GM19438 (cell line): Measurements from ENCODE around the gene RFX3.
A peak's percentile ranks its signal among the peaks of the same experiment; 100 is the strongest.

ENCODE experiments used
- ATAC-seq: cut with Tn5 transposase; IDR thresholded peaks from one replicate; pipeline ENCODE4 v1.9.1; 2021; ENCODE audit warnings: low read depth; ENCODE audit not compliant: unreplicated experiment

RFX3 gene

DNA sequence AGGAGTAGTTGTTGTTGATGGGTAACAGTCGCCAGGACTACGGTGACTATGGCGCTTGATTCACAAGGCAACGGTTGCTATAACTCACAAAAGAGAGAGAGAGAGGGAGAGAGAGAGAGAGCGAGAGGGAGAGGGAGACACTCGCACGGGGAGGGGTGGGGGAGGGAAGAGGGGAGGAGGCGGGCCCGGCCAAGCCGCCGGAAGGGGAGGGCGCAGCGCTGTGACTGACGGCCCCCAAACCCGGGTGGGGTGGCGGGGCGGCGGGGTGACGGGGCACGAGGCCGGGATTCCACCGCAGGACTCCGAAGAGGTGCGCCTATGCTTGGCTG, at the start of gene RFX3:
TSS of gene RFX3 (minus strand) at position 166 of the 329 bp plus-strand sequence. CDS start 130,413 bp downstream, outside the sequence.
- ATAC-seq: peak; percentile 45

- ATAC-seq: no peak
Measured at GRCh38 chr9:3571500-3571899, 45.7 kb upstream of the RFX3 start.

GRCh38 chr9:3569529-3569928, 43.7 kb upstream of the RFX3 start:
- no peak for ATAC-seq

- no peak for ATAC-seq
Measured at GRCh38 chr9:3567988-3568387, 42.2 kb upstream of the RFX3 start.

- ATAC-seq: no peak
Measured at GRCh38 chr9:3553076-3553765, 27.4 kb upstream of the RFX3 start.

DNA sequence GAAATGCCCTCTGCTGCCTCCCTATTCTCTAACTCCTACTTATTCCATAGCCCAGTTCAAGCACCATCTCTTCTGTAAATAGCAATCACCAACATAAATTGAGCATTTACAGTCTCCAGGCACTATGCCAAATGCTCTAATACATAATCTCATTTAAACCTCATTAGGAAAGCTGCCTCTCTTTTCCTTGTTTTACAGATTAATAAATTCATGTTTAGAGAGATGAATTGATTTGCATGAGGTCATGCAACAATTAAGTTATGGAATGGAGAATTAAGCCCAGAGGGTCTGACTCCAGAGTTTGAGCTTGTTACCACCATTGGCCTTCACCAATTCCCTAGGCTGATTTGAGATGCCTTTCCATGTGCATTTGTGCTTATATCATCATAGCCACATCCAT, 23.4 kb upstream of the RFX3 start:
- no peak for ATAC-seq

GRCh38 chr9:3548648-3549047, 22.8 kb upstream of the RFX3 start:
- ATAC-seq: no peak

DNA sequence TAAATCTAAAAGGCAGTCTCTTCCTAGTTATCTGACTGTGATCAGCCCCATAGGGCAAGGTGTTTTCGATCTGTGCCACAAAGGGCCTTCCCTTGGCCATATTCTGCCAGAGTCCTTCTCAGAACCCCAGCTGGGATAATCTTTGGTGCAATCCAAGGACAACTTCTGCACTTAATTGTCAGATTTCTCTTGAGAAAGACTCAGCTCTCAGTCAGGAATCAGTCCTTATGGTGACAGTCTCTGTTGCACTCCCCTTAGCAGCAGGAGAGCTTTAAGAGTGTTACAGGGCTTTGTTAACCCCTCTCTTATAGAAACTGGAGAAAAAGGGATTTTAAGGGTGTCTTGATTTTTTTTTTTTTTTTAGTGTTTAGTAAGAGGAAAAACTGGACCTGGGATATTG, 15.4 kb upstream of the RFX3 start:
- ATAC-seq: no peak

- ATAC-seq: no peak
Measured at GRCh38 chr9:3534614-3535404, 9.0 kb upstream of the RFX3 start.

DNA sequence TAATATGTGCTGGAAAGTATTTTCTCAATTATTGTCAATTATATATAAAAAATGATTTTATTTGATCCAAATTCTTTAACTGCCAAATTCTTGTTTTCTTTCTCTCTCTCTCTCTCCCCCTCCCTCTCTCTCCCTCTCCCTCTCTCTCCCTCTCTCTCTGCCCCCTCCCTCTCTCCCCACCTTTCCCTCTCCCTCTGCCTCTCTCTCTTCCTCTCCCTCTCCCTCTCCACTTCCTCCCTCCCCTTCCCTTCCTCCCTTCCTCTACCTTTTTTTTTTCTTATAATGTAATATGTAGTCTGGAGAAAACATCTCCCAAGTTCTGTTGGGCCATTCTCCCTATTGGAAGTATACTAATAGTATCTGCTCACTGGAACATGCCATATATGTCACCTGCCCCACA, 6.4 kb upstream of the RFX3 start:
- no peak for ATAC-seq

- no peak for ATAC-seq
Measured at GRCh38 chr9:3528451-3528850, 2.6 kb upstream of the RFX3 start.

DNA sequence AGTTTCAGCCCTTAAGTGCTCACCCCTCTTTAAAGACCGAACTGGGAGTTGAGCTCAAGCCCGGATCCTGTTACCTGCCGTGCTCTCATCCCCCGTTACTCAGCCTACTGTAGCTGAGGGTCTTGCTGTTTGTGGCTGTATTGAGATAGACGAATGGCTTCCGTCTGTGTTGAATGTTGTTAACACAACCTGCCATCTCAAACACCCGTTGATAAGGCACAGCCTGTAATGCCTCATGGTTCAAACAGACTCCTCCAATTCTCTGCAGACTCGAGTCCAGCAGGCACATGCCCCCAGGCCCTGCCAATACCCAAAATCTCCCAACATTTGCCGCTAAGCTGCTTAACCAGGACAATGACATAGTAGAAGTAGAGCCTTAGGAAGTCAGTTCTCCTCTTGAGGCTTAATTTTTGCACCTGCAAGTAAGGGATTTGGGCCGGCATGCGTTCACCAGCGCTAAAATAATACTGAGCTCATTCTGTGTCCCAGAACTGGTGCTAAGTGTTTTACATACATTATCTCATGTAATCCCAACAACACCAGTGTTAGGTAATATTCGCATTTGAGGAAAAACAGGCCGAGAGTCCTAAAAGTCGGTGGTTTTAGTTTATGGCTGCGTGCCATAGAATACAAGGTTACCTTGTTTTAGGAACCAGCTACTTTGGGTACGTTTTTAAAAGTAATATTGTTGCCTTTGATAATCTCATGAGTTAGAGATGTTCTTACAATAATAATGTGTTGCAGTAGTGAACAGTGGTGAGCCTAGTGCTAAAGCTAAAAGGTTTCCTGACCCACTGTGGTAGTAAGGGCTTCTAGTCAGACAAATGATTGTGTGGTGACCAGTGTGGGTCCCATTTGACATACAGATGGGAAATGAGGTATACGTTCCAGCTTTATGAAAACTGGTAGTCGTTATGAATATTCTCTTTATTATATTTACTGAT, 1.5 kb upstream of the RFX3 start:
- no peak for ATAC-seq

GRCh38 chr9:3526165-3526996, 580 bp upstream of the RFX3 start:
- ATAC-seq: peak; percentile 68

GRCh38 chr9:3525096-3525835, 535 bp downstream of the RFX3 start:
- no peak for ATAC-seq

- no peak for ATAC-seq
Measured at GRCh38 chr9:3521966-3522365, 3.8 kb downstream of the RFX3 start.

- ATAC-seq: no peak
Measured at GRCh38 chr9:3520564-3520963, 5.2 kb downstream of the RFX3 start.

- ATAC-seq: no peak
Measured at GRCh38 chr9:3517377-3518048, 8.3 kb downstream of the RFX3 start.

GRCh38 chr9:3516667-3517330, 9.0 kb downstream of the RFX3 start:
- no peak for ATAC-seq

DNA sequence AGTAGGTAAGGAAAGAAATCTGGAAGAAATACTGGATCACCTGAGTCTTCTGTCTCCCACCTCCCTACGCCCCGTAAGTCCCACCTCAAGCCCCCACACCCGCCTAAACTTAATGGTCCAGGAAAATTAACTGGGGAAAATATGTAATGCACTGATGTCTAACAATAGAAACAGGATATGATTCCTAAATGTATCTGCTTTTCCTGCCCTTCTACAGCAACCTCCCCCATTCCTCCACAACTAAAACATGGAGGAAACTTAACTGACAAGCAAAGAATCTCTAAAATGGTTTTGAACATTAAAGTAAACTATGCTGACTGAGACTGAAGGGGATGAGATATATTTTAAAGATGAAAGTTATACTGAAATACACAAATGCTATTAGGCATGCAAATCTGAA, 10.4 kb downstream of the RFX3 start:
- no peak for ATAC-seq
